BE2C (cell line): ENCODE results near the gene DENND1A.

Source experiments
- DNase-seq: peaks from one replicate; pipeline ENCODE4 v3.0.0-alpha.2; 2020
- H3K27me3 ChIP-seq: fragments of 250-450 bp; sonication (Bioruptor Pico); 2 replicates; pipeline ENCODE4 v1.5.1; 2020; ENCODE audit warnings: mild to moderate bottlenecking
- H3K36me3 ChIP-seq: fragments of 250-450 bp; sonication (Bioruptor Pico); 2 replicates; pipeline ENCODE4 v1.5.1; 2020; ENCODE audit warnings: mild to moderate bottlenecking
- H3K4me1 ChIP-seq: fragments of 250-450 bp; sonication (Bioruptor Pico); 2 replicates; pipeline ENCODE4 v1.5.1; 2020
- H3K4me3 ChIP-seq: 2 replicates; pipeline ENCODE4 v1.5.1; 2011; ENCODE audit warnings: low read depth, low read length
- H3K9me3 ChIP-seq: fragments of 250-450 bp; sonication (Bioruptor Pico); 2 replicates; pipeline ENCODE4 v1.5.1; 2020
- TF ChIP-seq, protein P1 (sequence below): IDR thresholded peaks from 2 replicates; pipeline ENCODE4 v1.5.1; 2012; ENCODE audit warnings: mild to moderate bottlenecking, low read depth, low read length

Gene DENND1A

GRCh38 chr9:123364241-123364824 is 565.6 kb downstream of the DENND1A start:
- Histone ChIP-seq H3K4me3 (no peak overlapping the region), H3K9me3 (no peaks in the 10 kb centered on the region), H3K4me1 (peaks cover 18% of the 10 kb centered on the region), H3K36me3 (no peaks in the 10 kb centered on the region), H3K27me3 (no peaks in the 10 kb centered on the region)
- DNase-seq = no peak
- TF ChIP-seq, protein P1, sequence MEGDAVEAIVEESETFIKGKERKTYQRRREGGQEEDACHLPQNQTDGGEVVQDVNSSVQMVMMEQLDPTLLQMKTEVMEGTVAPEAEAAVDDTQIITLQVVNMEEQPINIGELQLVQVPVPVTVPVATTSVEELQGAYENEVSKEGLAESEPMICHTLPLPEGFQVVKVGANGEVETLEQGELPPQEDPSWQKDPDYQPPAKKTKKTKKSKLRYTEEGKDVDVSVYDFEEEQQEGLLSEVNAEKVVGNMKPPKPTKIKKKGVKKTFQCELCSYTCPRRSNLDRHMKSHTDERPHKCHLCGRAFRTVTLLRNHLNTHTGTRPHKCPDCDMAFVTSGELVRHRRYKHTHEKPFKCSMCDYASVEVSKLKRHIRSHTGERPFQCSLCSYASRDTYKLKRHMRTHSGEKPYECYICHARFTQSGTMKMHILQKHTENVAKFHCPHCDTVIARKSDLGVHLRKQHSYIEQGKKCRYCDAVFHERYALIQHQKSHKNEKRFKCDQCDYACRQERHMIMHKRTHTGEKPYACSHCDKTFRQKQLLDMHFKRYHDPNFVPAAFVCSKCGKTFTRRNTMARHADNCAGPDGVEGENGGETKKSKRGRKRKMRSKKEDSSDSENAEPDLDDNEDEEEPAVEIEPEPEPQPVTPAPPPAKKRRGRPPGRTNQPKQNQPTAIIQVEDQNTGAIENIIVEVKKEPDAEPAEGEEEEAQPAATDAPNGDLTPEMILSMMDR = no peak

DNA sequence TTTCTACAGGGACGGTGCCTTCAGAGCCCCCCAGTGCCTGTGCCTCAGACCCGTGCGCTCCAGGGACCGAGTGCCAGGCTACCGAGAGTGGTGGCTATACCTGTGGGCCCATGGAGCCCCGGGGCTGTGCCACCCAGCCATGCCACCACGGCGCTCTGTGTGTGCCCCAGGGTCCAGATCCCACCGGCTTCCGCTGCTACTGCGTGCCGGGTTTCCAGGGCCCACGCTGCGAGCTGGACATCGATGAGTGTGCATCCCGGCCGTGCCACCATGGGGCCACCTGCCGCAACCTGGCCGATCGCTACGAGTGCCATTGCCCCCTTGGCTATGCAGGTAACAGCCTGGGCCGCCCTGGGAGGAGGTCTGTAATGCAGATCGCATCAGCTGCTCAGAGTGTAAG is 567.1 kb downstream of the DENND1A start:
- TF ChIP-seq, protein P1 = no peak
- H3K4me1 ChIP-seq = peaks cover 28% of the 10 kb centered on the region
- H3K27me3 ChIP-seq = no peaks in the 10 kb centered on the region
- H3K4me3 ChIP-seq = no peak overlapping the region
- no peaks in the 10 kb centered on the region for H3K36me3 ChIP-seq
- no peaks in the 10 kb centered on the region for H3K9me3 ChIP-seq
- no peak for DNase-seq

- H3K4me1 ChIP-seq = peaks cover 28% of the 10 kb centered on the region
- no peak for DNase-seq
- TF ChIP-seq, protein P1 = no peak
- no peaks in the 10 kb centered on the region for H3K36me3 ChIP-seq
- no peaks in the 10 kb centered on the region for H3K9me3 ChIP-seq
- H3K27me3 ChIP-seq = no peaks in the 10 kb centered on the region
- no peak overlapping the region for H3K4me3 ChIP-seq
Observed at GRCh38 chr9:123361731-123362510, 568.0 kb downstream of the DENND1A start.

- no peaks in the 10 kb centered on the region for H3K9me3 ChIP-seq
- no peaks in the 10 kb centered on the region for H3K27me3 ChIP-seq
- peak; percentile 49 for DNase-seq
- TF ChIP-seq, protein P1 = no peak
- H3K4me1 ChIP-seq = peaks cover 28% of the 10 kb centered on the region
- H3K4me3 ChIP-seq = no peak overlapping the region
- no peaks in the 10 kb centered on the region for H3K36me3 ChIP-seq
Observed at GRCh38 chr9:123361086-123361730, 568.7 kb downstream of the DENND1A start.

DNA sequence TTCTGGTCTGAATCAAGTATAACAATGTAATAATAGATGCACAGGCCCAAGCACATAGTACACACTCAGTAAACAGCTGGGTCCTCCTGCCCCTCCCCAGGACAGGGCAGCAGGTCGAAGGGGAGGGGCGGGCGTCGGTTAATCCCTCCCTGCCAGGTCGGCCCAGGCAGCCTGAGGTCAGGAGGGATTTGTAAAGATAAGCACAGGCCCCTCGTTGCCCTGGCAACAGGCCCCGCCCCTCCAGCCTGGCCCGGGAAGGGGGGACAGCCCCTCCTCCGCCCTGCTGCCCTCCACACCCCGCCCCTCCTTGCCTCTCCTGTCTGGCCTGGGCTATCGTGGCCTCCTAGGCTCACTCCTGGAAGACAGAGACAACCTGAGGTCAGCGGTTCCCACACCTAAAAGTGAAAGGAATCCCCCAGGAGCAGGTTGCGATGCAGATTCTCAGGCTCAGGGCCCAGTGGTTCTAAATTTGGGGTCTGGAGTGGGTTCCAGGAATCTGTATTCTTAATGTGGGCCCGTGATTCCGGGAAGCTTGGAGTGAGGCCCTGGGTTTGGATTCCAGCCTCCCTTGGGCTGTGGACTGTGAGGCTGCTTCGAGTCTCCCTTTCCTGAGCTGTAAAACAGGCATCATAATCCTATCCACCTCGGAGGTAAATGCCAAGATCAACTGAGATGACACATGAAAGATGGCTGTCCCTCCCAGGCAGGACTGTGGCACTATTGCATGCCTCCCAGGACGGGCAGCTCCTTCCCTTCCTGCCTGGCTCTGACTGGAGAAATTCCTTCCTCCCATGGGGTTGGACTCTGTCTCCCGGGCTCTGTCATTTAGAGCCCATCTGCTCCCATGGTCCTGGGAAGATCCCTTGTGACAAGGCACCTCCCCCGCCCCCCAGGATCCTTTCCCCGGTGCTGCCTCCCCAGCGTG is 569.5 kb downstream of the DENND1A start:
- Histone ChIP-seq H3K4me1 (peaks cover 28% of the 10 kb centered on the region), H3K36me3 (no peaks in the 10 kb centered on the region), H3K9me3 (no peaks in the 10 kb centered on the region), H3K4me3 (peak overlapping the region; percentile 23; the same call in 1 of the 2 replicates), H3K27me3 (no peaks in the 10 kb centered on the region)
- peak; percentile 93 for DNase-seq
- TF ChIP-seq, protein P1 = no peak
